ENCODE measurements around the gene CACNA1I.
"Not testable (repeated sequence)": the region's sequence is repeated elsewhere in the genome, so short reads cannot be mapped to it uniquely, and the experiment has no call there.

CACNA1I gene

DNA sequence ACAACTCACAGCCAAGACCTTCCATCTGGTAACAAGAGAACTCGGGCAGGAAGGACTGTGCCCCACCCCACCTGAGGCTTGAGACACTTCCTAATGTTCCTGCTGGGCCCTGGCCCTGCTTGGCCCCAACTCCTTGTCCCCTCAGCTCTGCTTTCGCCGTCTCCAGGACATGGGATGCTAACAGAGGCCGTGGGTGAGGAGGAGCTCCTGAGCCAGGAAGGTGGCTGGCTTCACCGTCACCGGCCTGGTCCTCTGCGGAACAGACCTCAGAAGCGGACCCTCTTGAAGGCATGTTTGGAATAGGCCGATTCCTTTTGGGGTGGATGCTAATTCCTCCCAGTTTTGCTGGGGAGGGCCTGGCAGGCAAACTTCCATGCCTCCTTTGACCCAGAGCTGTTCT lies 154.3 kb downstream of the CACNA1I start:
- DNase-seq: no peak

DNA sequence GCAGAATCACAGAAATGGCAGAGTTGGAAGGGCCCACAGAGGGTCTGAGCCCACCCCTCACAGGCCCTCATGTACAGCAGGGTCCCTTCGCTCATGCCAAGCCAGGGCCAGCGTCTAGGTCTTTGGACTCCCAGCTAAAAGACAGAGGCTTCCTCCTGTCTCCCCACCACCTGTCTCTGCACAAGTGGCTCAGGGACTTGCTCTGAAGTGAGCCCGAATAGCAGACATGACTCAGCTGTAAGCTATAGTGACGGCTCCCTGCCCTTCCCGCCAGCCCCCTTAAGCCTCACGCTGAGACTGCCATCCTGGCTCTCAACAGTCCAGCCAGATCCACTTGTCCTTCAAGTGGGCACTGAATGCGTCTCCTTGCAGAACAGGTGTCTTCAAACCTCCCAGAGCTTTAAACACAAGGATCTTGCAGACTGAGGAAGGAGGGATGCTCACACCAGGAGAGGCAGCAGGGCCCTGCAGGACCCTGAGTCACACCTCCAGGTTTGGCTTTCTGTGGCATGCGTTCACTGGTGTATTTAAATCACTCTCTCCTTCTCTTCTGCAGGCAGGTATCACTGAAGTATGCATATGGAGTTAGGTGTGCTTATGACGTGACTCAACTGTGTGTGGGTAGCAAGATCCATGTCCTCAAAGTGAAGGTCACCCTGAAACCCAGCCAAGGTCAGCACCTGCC lies 154.9 kb downstream of the CACNA1I start:
- DNase-seq: no peak

DNA sequence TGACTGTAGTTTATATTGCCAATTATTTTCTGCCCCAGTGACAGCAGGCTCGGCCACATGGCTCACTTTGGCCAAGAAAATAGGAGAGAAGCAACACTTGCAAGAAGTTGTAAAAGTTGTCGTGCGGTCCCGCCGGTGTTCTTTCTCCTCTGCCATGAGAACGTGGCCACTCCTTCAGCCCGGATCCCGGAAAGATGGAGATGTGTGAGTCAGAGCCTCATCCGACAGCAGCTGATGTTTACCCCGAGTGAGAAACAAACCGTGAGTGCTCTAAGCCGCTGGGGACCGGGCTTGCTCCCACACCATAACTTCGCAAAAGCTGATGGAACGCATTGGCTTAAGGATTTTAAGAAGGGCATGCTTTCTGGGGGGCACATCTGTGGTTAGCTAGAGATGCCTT lies 157.0 kb downstream of the CACNA1I start:
- no peak for DNase-seq

DNA sequence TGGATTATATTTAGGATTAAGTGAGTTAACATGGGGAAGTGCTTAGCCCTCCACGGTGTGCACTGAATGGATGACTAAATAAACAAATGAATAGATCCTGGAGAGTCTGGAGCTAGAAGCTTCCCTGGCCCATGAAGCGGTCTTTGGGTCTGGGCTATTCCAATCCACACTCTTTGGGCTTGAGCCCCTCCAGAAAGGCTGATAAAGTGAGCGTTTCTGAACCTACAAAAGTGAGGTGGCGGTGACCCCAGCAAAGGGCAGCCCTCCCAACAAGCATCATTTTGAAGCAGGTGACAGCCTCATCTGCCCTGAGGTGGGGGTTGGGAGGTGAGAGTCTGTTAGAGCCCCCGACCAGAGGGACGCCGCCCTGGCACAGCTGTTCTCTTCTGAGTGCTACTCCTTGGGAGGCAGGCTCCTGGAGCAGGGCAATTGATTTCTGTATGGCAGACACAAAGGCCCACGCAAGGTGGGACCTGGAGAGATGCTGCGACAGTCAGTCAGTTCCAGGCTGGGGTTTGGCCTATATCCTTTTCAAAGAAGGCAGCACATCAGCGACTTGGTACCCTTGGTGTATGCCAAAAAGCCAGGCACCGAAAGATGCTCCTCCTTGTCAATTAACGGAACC lies 157.8 kb downstream of the CACNA1I start:
- DNase-seq: no peak

DNA sequence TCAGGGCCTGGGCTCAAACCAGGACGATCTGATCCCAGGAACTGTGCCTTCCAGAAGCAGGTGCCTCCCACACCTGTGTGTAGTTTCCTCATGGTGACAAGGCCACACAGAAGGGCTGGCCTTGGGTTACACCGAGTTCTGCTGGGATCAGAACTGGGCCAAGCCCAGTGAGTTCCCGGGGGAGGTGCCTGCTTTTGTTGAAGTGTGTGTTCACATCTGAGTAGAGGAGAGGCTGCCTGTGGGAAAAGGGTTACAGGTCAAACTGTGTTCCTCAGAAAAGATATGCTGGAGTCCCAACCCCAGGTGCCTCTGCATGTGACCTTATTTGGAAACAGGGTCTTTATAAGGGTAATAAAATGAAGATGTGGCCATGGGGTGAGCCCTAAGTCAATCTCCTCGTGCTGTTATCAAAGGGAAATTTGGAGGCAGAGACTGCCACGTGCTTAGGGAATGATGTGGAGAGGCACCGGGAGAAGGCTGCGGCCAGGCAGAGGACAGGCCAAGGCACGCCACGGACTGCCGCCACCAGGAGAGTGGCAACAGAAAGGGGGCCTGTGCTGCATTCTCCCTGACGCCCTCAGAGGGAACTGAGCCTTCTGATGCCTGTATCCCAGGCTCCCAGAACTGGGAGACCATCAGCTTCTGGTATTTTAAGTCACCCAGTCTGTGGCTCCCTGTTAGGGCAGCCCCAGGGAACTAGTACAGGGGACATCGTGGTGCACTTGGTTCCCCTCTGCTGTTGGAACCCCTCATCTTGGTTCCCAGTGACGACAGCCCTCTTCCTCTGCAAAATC lies 158.8 kb downstream of the CACNA1I start:
- DNase-seq: no peak

DNA sequence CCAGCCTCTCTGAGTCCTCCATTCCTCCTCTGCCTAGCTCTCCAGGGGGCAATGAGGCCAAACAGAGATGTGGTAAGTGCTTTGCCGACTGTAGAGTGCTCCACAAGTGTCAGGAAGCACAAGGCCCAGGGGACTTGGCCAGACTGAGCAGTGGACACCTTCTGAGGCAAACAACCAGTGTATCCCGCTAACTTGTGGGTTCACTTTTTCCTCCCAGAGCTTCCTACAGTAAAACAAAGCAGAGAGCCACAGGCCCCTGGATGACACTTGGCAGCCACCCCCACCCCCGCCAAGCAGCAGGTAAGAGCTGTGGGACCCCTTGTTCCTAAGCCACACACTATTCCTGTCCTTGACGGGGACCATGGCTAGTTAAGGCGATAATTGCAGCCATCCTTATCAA lies 160.9 kb downstream of the CACNA1I start:
- no peak for DNase-seq

DNA sequence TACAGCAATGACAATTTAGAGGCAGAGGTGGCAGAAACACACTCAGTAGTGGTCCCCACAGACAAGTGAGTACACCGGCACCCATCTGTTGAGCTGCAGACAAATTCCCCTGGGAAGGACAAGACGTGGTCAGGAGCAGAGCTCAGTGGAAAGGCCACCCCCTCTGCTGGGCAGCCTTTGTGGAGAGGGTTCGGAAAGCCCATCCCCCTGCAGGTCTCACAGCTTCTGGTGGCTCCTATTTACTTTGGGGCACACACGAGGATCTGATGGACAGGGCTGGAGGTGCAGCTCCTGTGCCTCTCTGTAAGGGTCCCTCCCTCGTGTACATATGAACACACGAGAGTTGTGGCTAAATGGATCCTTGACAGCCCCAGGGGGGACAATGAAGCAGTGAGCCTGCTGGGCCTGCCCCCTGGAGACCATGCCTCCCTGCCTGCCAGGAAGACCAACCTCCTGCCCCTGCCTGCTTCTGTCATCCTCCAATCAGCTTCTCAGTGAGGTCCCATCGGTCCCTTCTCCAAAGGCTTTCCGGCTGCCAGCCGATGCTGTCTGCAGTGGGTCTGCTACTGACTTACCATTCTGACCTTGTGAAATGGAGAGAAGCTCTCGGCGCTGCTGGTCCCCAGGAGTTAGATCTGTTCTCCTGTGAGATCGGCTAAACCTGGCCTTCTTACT lies 161.5 kb downstream of the CACNA1I start:
- no peak for DNase-seq

DNA sequence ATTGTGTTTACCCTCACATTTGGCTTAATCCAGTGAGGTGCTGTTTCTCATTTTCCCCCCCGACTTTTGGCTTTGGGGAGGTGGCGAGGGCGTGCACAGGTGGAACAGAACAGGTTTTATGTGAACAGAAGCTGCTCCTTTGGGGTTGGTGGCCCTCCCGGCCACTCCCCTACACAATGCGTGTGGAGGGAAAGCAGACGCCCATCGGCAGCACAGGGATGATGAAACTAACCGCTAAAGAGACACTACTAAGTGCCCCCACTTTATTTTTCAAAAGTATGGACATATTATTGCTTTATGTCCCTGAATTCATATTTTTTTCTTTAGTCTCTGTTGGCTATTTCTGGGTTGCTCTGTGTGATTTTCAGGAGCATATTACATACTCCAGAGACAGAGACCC lies 162.1 kb downstream of the CACNA1I start:
- DNase-seq: no peak

DNA sequence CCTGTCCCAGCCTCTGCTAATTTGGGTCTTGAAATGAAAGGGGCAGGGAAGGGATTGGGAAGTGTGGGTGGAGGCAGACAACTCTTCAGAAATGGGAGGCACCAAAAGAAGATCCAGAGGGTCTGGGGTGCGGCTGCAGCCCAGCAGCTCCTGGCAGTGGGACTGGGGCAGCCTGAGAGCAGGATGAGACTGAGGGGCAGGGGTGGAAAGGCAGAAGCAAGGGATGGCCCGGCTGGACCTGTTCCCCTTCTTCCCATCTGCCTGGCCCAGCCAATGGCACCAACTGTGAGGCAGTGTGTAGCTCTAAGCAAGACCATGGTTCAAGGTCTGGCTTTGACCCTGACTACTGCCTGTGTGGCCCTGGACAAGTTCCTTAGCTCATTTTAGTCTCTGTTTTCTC lies 162.6 kb downstream of the CACNA1I start:
- DNase-seq: no peak

DNA sequence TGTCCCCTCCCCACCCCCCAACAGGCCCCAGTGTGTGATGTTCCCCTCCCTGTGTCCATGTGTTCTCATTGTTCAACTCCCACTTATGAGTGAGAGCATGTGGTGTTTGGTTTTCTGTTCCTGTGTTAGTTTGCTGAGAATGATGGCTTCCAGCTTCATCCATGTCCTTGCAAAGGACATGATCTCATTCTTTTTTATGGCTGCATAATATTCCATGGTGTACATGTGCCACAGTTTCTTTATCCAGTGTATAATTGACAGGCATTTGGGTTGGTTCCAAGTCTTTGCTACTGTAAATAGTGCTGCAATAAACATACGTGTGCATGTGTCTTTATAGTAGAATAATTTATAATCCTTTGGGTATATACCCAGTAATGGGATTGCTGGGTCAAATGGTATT lies 163.5 kb downstream of the CACNA1I start:
- DNase-seq: not testable (repeated sequence)

DNA sequence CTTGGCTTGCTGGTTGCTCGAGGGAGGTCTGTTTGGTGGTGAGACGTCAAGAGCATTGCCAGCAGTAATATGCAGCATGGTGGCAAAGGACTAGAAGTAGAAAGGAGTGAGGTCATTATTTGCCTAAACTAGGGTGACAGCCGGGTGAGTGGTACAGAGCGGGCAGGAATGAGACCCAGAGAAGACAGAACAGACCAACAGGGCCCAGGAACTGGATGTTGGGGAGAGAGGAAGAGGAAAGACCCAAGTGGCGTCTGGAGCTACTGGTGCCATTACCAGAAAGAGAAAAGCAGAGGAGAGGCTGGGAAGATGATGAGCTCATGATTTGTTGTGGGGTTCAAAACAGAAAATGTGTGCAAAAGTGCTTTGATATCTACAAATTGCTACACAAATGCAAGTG lies 164.3 kb downstream of the CACNA1I start:
- DNase-seq: no peak

DNA sequence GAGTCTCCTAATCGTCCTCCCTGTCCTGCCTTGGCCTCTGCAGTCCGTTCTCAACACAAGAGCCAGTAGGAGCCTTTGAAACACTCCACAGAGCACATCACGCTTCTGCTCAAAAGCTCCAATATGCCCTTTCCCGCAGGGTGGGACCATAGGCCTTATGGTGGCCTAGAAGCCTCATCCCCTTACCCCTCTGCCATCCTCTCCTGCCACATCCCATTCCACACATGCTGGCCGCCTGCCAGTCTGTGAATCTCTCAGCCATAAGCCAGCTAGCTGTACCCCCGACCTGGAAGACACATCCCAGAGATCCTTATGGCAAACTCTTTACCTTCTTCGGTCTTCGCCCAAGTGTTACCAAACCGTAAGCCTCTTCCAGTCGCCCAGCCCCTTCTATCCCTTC lies 165.2 kb downstream of the CACNA1I start:
- no peak for DNase-seq

DNA sequence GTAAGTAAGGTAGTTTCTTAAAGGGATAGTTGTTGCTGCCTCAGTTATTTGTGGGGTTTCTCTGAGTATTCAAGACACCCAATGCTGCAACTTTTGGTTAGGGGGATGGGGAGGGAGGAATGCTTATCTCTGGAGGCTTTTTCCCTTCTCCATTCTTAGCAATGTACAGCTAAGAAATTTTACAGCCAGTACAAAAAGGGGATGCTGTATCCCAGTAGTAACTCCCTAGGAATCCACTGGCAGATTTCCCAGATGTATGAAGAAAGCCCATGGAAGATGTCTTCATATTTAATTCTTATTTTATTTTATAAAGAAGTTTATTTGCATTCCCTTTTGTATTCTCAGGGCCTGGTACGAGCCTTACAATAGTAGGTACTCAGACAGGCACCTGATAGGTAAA lies 168.2 kb downstream of the CACNA1I start:
- DNase-seq: no peak

Measured in NCI-H1930 (cell line).